ENCODE results near the gene CD53. TPM values are rescaled to one million over a fixed set of nuclear protein-coding genes. Genes with fewer than 3 reads are reported as not detected.
"Not testable (repeated sequence)": the region's sequence is repeated elsewhere in the genome, so short reads cannot be mapped to it uniquely, and the experiment has no call there.

Gene CD53
- polyA plus RNA-seq, 4 donors, result 4.3 to 8.6 (median 6.3) TPM

- DNase-seq (ENCODE audit: low read depth in 4 of 4, low spot score in 3 of 4), result no peak
These were observed 41.7 kb downstream of the CD53 start for GRCh38 chr1:110914676-110915075.

GRCh38 chr1:110915804-110916203 is 42.9 kb downstream of the CD53 start:
- DNase-seq (ENCODE audit: low read depth in 4 of 4, low spot score in 3 of 4), result no peak

GRCh38 chr1:110916274-110916668 is 43.3 kb downstream of the CD53 start:
- no peak for DNase-seq (ENCODE audit: low read depth in 4 of 4, low spot score in 3 of 4)

GRCh38 chr1:110916669-110917306 is 43.8 kb downstream of the CD53 start:
- DNase-seq (ENCODE audit: low read depth in 4 of 4, low spot score in 3 of 4), result no peak

- DNase-seq (ENCODE audit: low read depth in 4 of 4, low spot score in 3 of 4), result no peak
These were observed 45.1 kb downstream of the CD53 start for GRCh38 chr1:110918016-110918415.

- no peak for DNase-seq (ENCODE audit: low read depth in 4 of 4, low spot score in 3 of 4)
These were observed 49.0 kb downstream of the CD53 start for GRCh38 chr1:110921953-110922352.

- DNase-seq (ENCODE audit: low read depth in 4 of 4, low spot score in 3 of 4), result no peak
These were observed 54.6 kb downstream of the CD53 start for GRCh38 chr1:110927484-110928075.

- no peak for DNase-seq (ENCODE audit: low read depth in 4 of 4, low spot score in 3 of 4)
These were observed 55.2 kb downstream of the CD53 start for GRCh38 chr1:110928191-110928590.

- DNase-seq (ENCODE audit: low read depth in 4 of 4, low spot score in 3 of 4), result no peak
These were observed 56.0 kb downstream of the CD53 start for GRCh38 chr1:110928904-110929303.

GRCh38 chr1:110931097-110931496 is 58.1 kb downstream of the CD53 start:
- DNase-seq (ENCODE audit: low read depth in 4 of 4, low spot score in 3 of 4), result not testable (repeated sequence)

- DNase-seq (ENCODE audit: low read depth in 4 of 4, low spot score in 3 of 4), result no peak
These were observed 63.6 kb downstream of the CD53 start for GRCh38 chr1:110936567-110936966.

- DNase-seq (ENCODE audit: low read depth in 4 of 4, low spot score in 3 of 4), result no peak
These were observed 71.9 kb downstream of the CD53 start for GRCh38 chr1:110944806-110945205.

- no peak for DNase-seq (ENCODE audit: low read depth in 4 of 4, low spot score in 3 of 4)
These were observed 72.7 kb downstream of the CD53 start for GRCh38 chr1:110945626-110946025.

GRCh38 chr1:110948038-110948810 is 75.3 kb downstream of the CD53 start:
- DNase-seq (ENCODE audit: low read depth in 4 of 4, low spot score in 3 of 4), result no peak

Other genes with a start within 250 kb of the CD53 start
- under 1 TPM in 3 of 4 donors, not detected in 1; 0.08 to 0.24 (median 0.22) TPM for gene KCNA3, start 198.2 kb upstream of the CD53 start, polyA plus RNA-seq (ENCODE audit: insufficient read length in 4 of 4)
- 10 to 100 TPM; 17.5 to 21.0 (median 19.0) TPM for gene LRIF1, start 90.8 kb downstream of the CD53 start, polyA plus RNA-seq (ENCODE audit: insufficient read length in 4 of 4)